ENCODE data around the gene IFT80. TPM values are rescaled to one million over a fixed set of nuclear protein-coding genes. Genes with fewer than 3 reads are reported as not detected.

IFT80 gene
- 20.1 TPM for polyA plus RNA-seq (2013, experiment 1 of 2)
- polyA plus RNA-seq (2013, experiment 2 of 2) = 18.2 TPM

- H3K18ac ChIP-seq (ENCODE audit: low read depth in 1 of 2, low read length in 2 of 2) = peak within 1 kb of the TSS; percentile 40 to 95
- peak within 1 kb of the TSS; percentile 96 for H4K91ac ChIP-seq (ENCODE audit: low read length)
- H3K4me1 ChIP-seq (ENCODE audit: control insufficient read depth, insufficient read depth, low read depth, low read length) = peaks cover 1% of the 10 kb centered on the region
- peak within 1 kb of the TSS; percentile 97 for H2BK120ac ChIP-seq (ENCODE audit: low read depth, low read length)
- H3K27ac ChIP-seq (ENCODE audit: low read length, poor library complexity, severe bottlenecking) = peak within 1 kb of the TSS; percentile 86
- peak within 1 kb of the TSS in 1 of 2 experiments; percentile 98 for H3K14ac ChIP-seq (ENCODE audit: low read length in 2 of 2)
- H3K4me2 ChIP-seq (ENCODE audit: low read length, poor library complexity, severe bottlenecking) = peak within 1 kb of the TSS; percentile 68
- H3K4me3 ChIP-seq (ENCODE audit: insufficient read depth in 1 of 2, low read depth in 1 of 2, low read length in 2 of 2) = peak within 1 kb of the TSS; percentile 91 to 95
- peak within 1 kb of the TSS; percentile 79 to 96 for H3K23ac ChIP-seq (ENCODE audit: low read length in 2 of 2)
- peak within 1 kb of the TSS; percentile 63 to 94 for H2BK12ac ChIP-seq (ENCODE audit: low read length in 2 of 2)
- H3K27me3 ChIP-seq (ENCODE audit: control insufficient read depth in 1 of 2, insufficient read depth in 1 of 2, low read length in 2 of 2) = no peaks in the 10 kb centered on the region
- no peak within 1 kb of the TSS for H2AFZ ChIP-seq (ENCODE audit: low read depth, low read length)
- H3K79me1 ChIP-seq (replicated peaks; ENCODE audit: low read length, poor library complexity, severe bottlenecking) = peaks cover 5% of the 10 kb centered on the region
- peak within 1 kb of the TSS; percentile 84 for H4K8ac ChIP-seq (ENCODE audit: low read length)
- peak; percentile 97 for DNase-seq
- under 1% methylated on average over 63 of the region's 63 CpGs for WGBS
- peak within 1 kb of the TSS; percentile 87 to 97 for H3K4ac ChIP-seq (ENCODE audit: low read depth in 1 of 2, low read length in 2 of 2)
- peak within 1 kb of the TSS; percentile 96 for H3K9ac ChIP-seq (ENCODE audit: low read length)
- H3K36me3 ChIP-seq (ENCODE audit: control insufficient read depth in 1 of 2, insufficient read depth in 2 of 2, low read depth in 1 of 2, low read length in 2 of 2) = peaks cover 0 to 3% of the 10 kb centered on the region in 2 experiments
- H2AK5ac ChIP-seq (ENCODE audit: low read length, severe bottlenecking) = no peak within 1 kb of the TSS
- peak within 1 kb of the TSS; percentile 92 for H2BK5ac ChIP-seq (ENCODE audit: low read depth, low read length, poor library complexity, severe bottlenecking)
- H2BK15ac ChIP-seq (ENCODE audit: low read depth, poor library complexity, severe bottlenecking) = peak within 1 kb of the TSS; percentile 83
- no peaks in the 10 kb centered on the region for H3K9me3 ChIP-seq (ENCODE audit: control insufficient read depth, low read length)
Observed at GRCh38 chr3:160399125-160400029, at the start of gene IFT80, which contains the start of gene SMC4. IFT80 (minus strand) TSS chr3:160399225; CDS start chr3:160384600, 14,625 bp downstream. SMC4 (plus strand) TSS chr3:160399650; CDS start chr3:160400827, 1,177 bp downstream.

- peak; percentile 68 for DNase-seq
- Histone ChIP-seq H4K8ac (ENCODE audit: low read length) (no peak overlapping the region), H2BK120ac (ENCODE audit: low read depth, low read length) (no peak overlapping the region), H3K4ac (ENCODE audit: low read depth in 1 of 2, low read length in 2 of 2) (no peak overlapping the region), H2AFZ (ENCODE audit: low read depth, low read length) (no peak overlapping the region), H3K4me3 (ENCODE audit: insufficient read depth in 1 of 2, low read depth in 1 of 2, low read length in 2 of 2) (peak overlapping the region in 1 of 2 experiments; percentile 11), H2AK5ac (ENCODE audit: low read length, severe bottlenecking) (no peak overlapping the region), H3K9ac (ENCODE audit: low read length) (peak overlapping the region; percentile 3), H2BK15ac (ENCODE audit: low read depth, poor library complexity, severe bottlenecking) (no peak overlapping the region), H4K91ac (ENCODE audit: low read length) (no peak overlapping the region), H2BK5ac (ENCODE audit: low read depth, low read length, poor library complexity, severe bottlenecking) (no peak overlapping the region), H3K27me3 (ENCODE audit: control insufficient read depth in 1 of 2, insufficient read depth in 1 of 2, low read length in 2 of 2) (no peaks in the 10 kb centered on the region), H3K23ac (ENCODE audit: low read length in 2 of 2) (no peak overlapping the region), H3K9me3 (ENCODE audit: control insufficient read depth, low read length) (no peaks in the 10 kb centered on the region), H3K27ac (ENCODE audit: low read length, poor library complexity, severe bottlenecking) (no peak overlapping the region), H2BK12ac (ENCODE audit: low read length in 2 of 2) (no peak overlapping the region), H3K36me3 (ENCODE audit: control insufficient read depth in 1 of 2, insufficient read depth in 2 of 2, low read depth in 1 of 2, low read length in 2 of 2) (peaks cover 0 to 12% of the 10 kb centered on the region in 2 experiments), H3K4me2 (ENCODE audit: low read length, poor library complexity, severe bottlenecking) (peak overlapping the region; percentile 45), H3K14ac (ENCODE audit: low read length in 2 of 2) (no peak overlapping the region), H3K79me1 (replicated peaks; ENCODE audit: low read length, poor library complexity, severe bottlenecking) (peaks cover 1% of the 10 kb centered on the region), H3K4me1 (ENCODE audit: control insufficient read depth, insufficient read depth, low read depth, low read length) (peaks cover 11% of the 10 kb centered on the region), H3K18ac (ENCODE audit: low read depth in 1 of 2, low read length in 2 of 2) (no peak overlapping the region)
- WGBS = 0% methylated on average over 1 of the region's 3 CpGs
Observed at GRCh38 chr3:160447544-160447943, 48.5 kb upstream of the IFT80 start.

- Histone ChIP-seq H3K4me1 (ENCODE audit: control insufficient read depth, insufficient read depth, low read depth, low read length) (peaks cover 11% of the 10 kb centered on the region), H4K8ac (ENCODE audit: low read length) (peak overlapping the region; percentile 33), H2AK5ac (ENCODE audit: low read length, severe bottlenecking) (no peak overlapping the region), H2BK12ac (ENCODE audit: low read length in 2 of 2) (peak overlapping the region in 1 of 2 experiments; percentile 88), H3K27ac (ENCODE audit: low read length, poor library complexity, severe bottlenecking) (no peak overlapping the region), H3K36me3 (ENCODE audit: control insufficient read depth in 1 of 2, insufficient read depth in 2 of 2, low read depth in 1 of 2, low read length in 2 of 2) (peaks cover 0 to 12% of the 10 kb centered on the region in 2 experiments), H3K9ac (ENCODE audit: low read length) (no peak overlapping the region), H3K4me2 (ENCODE audit: low read length, poor library complexity, severe bottlenecking) (peak overlapping the region; percentile 3), H3K23ac (ENCODE audit: low read length in 2 of 2) (no peak overlapping the region), H2BK15ac (ENCODE audit: low read depth, poor library complexity, severe bottlenecking) (no peak overlapping the region), H3K27me3 (ENCODE audit: control insufficient read depth in 1 of 2, insufficient read depth in 1 of 2, low read length in 2 of 2) (no peaks in the 10 kb centered on the region), H3K18ac (ENCODE audit: low read depth in 1 of 2, low read length in 2 of 2) (peak overlapping the region in 1 of 2 experiments; percentile 37), H3K9me3 (ENCODE audit: control insufficient read depth, low read length) (no peaks in the 10 kb centered on the region), H2BK120ac (ENCODE audit: low read depth, low read length) (no peak overlapping the region), H3K4me3 (ENCODE audit: insufficient read depth in 1 of 2, low read depth in 1 of 2, low read length in 2 of 2) (no peak overlapping the region), H4K91ac (ENCODE audit: low read length) (peak overlapping the region; percentile 1), H2AFZ (ENCODE audit: low read depth, low read length) (no peak overlapping the region), H3K14ac (ENCODE audit: low read length in 2 of 2) (peak overlapping the region in 1 of 2 experiments; percentile 11), H3K4ac (ENCODE audit: low read depth in 1 of 2, low read length in 2 of 2) (no peak overlapping the region), H2BK5ac (ENCODE audit: low read depth, low read length, poor library complexity, severe bottlenecking) (no peak overlapping the region), H3K79me1 (replicated peaks; ENCODE audit: low read length, poor library complexity, severe bottlenecking) (peaks cover 1% of the 10 kb centered on the region)
- no peak for DNase-seq
- WGBS = 98% methylated on average over 9 of the region's 13 CpGs
Observed at GRCh38 chr3:160446522-160447056, 47.6 kb upstream of the IFT80 start.

GRCh38 chr3:160445854-160446253 is 46.8 kb upstream of the IFT80 start:
- no peak overlapping the region for H3K27ac ChIP-seq (ENCODE audit: low read length, poor library complexity, severe bottlenecking)
- no peak overlapping the region for H3K9ac ChIP-seq (ENCODE audit: low read length)
- H3K4ac ChIP-seq (ENCODE audit: low read depth in 1 of 2, low read length in 2 of 2) = no peak overlapping the region

More at GRCh38 chr3:160445854-160446253, 46.8 kb upstream of the IFT80 start:
- Histone ChIP-seq H3K79me1 (replicated peaks; ENCODE audit: low read length, poor library complexity, severe bottlenecking) (peaks cover 1% of the 10 kb centered on the region), H3K4me2 (ENCODE audit: low read length, poor library complexity, severe bottlenecking) (no peak overlapping the region), H3K36me3 (ENCODE audit: control insufficient read depth in 1 of 2, insufficient read depth in 2 of 2, low read depth in 1 of 2, low read length in 2 of 2) (peaks cover 0 to 12% of the 10 kb centered on the region in 2 experiments), H3K23ac (ENCODE audit: low read length in 2 of 2) (no peak overlapping the region), H3K14ac (ENCODE audit: low read length in 2 of 2) (no peak overlapping the region), H2AFZ (ENCODE audit: low read depth, low read length) (no peak overlapping the region), H2BK120ac (ENCODE audit: low read depth, low read length) (no peak overlapping the region), H2BK12ac (ENCODE audit: low read length in 2 of 2) (no peak overlapping the region), H2BK5ac (ENCODE audit: low read depth, low read length, poor library complexity, severe bottlenecking) (no peak overlapping the region), H3K9me3 (ENCODE audit: control insufficient read depth, low read length) (no peaks in the 10 kb centered on the region), H3K4me1 (ENCODE audit: control insufficient read depth, insufficient read depth, low read depth, low read length) (peaks cover 9% of the 10 kb centered on the region), H2AK5ac (ENCODE audit: low read length, severe bottlenecking) (peak overlapping the region; percentile 45), H4K8ac (ENCODE audit: low read length) (peak overlapping the region; percentile 64), H3K4me3 (ENCODE audit: insufficient read depth in 1 of 2, low read depth in 1 of 2, low read length in 2 of 2) (no peak overlapping the region), H4K91ac (ENCODE audit: low read length) (no peak overlapping the region), H3K27me3 (ENCODE audit: control insufficient read depth in 1 of 2, insufficient read depth in 1 of 2, low read length in 2 of 2) (no peaks in the 10 kb centered on the region), H2BK15ac (ENCODE audit: low read depth, poor library complexity, severe bottlenecking) (no peak overlapping the region), H3K18ac (ENCODE audit: low read depth in 1 of 2, low read length in 2 of 2) (peak overlapping the region; percentile 52 to 62)
- no CpG with 5 or more reads among the region's 1 CpG for WGBS
- no peak for DNase-seq

All from mesenchymal stem cell (in vitro differentiated cells and primary cell).